Measurements from ENCODE around the gene PTPRE.

Gene PTPRE

GRCh38 chr10:127912607-127913367, 5.9 kb downstream of the PTPRE start:
- no peaks in the 10 kb centered on the region for H3K36me3 ChIP-seq (ENCODE audit: low read depth)
- no peak for ATAC-seq (ENCODE audit: low read depth)

DNA sequence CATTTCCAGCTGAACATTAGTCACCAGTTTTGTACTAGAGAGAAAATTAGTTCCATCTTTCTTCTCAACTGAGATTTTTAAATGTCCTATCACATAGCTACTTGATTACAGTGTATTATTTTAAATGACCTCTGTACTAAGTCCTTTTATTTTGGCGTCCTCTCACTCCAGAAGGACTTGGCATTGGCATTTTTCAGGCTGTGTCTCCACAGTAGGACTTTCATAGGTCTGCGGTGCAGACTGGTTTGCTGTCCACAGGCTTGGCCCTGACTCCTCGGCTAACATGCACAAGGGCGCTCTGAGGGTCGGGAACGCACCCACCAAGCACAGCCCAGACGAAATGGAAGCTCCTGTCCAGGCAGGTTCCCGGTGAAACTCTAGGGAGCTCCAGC, 6.5 kb downstream of the PTPRE start:
- Histone ChIP-seq H3K36me3 (ENCODE audit: low read depth) (no peaks in the 10 kb centered on the region), H3K27ac (ENCODE audit: poor library complexity, severe bottlenecking) (no peak overlapping the region), H3K27me3 (ENCODE audit: insufficient read depth, poor library complexity, severe bottlenecking) (no peaks in the 10 kb centered on the region), H3K4me1 (ENCODE audit: insufficient read depth, poor library complexity, severe bottlenecking) (peaks cover 6% of the 10 kb centered on the region), H3K4me3 (ENCODE audit: severe bottlenecking) (no peak overlapping the region), H3K9me3 (ENCODE audit: severe bottlenecking) (no peaks in the 10 kb centered on the region)
- no peak for DNase-seq (ENCODE audit: low spot score)
- TF ChIP-seq CTCF (IDR thresholded peaks at IDR 0.05; ENCODE audit: poor library complexity, severe bottlenecking), result no peak
- ATAC-seq (ENCODE audit: low read depth), result no peak

More at GRCh38 chr10:127912607-127913367, 5.9 kb downstream of the PTPRE start:
- Histone ChIP-seq H3K4me1 (ENCODE audit: insufficient read depth, poor library complexity, severe bottlenecking) (peaks cover 11% of the 10 kb centered on the region), H3K27me3 (ENCODE audit: insufficient read depth, poor library complexity, severe bottlenecking) (no peaks in the 10 kb centered on the region), H3K4me3 (ENCODE audit: severe bottlenecking) (no peak overlapping the region), H3K9me3 (ENCODE audit: severe bottlenecking) (no peaks in the 10 kb centered on the region), H3K27ac (ENCODE audit: poor library complexity, severe bottlenecking) (no peak overlapping the region)
- no peak for TF ChIP-seq CTCF (IDR thresholded peaks at IDR 0.05; ENCODE audit: poor library complexity, severe bottlenecking)
- DNase-seq (ENCODE audit: low spot score), result no peak

DNA sequence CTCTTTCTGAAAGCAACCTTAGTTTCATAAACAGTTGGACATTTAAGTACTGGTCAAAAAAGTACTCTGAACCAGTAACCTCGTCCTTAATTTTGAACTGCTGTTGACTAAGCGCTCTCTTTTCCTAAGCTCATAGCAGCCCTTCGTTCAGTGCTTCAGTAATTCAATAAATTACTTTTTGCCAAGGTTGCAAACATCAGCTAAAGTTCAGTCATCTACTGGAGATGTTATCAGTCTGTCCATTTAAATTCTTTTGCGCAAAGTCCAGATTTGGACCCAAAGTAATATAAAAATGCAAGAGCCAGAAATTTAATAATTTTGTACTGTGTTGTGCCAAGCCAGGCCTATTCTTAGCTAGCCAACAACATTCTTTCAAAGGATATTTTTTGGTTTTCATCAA, 8.4 kb downstream of the PTPRE start:
- no peak overlapping the region for H3K27ac ChIP-seq (ENCODE audit: poor library complexity, severe bottlenecking)
- no peak for TF ChIP-seq CTCF (IDR thresholded peaks at IDR 0.05; ENCODE audit: poor library complexity, severe bottlenecking)

GRCh38 chr10:127916826-127917225, 9.9 kb downstream of the PTPRE start:
- no peak overlapping the region for H3K27ac ChIP-seq (ENCODE audit: poor library complexity, severe bottlenecking)
- H3K9me3 ChIP-seq (ENCODE audit: severe bottlenecking), result no peaks in the 10 kb centered on the region
- H3K27me3 ChIP-seq (ENCODE audit: insufficient read depth, poor library complexity, severe bottlenecking), result no peaks in the 10 kb centered on the region
- ATAC-seq (ENCODE audit: low read depth) (no peak), DNase-seq (ENCODE audit: low spot score) (no peak)
- H3K4me3 ChIP-seq (ENCODE audit: severe bottlenecking), result no peak overlapping the region
- H3K4me1 ChIP-seq (ENCODE audit: insufficient read depth, poor library complexity, severe bottlenecking), result peaks cover 16% of the 10 kb centered on the region
- H3K36me3 ChIP-seq (ENCODE audit: low read depth), result no peaks in the 10 kb centered on the region
- no peak for TF ChIP-seq CTCF (IDR thresholded peaks at IDR 0.05; ENCODE audit: poor library complexity, severe bottlenecking)

More for the DNA sequence above, 8.4 kb downstream of the PTPRE start:
- DNase-seq (ENCODE audit: low spot score), result no peak
- no peaks in the 10 kb centered on the region for H3K9me3 ChIP-seq (ENCODE audit: severe bottlenecking)
- no peaks in the 10 kb centered on the region for H3K36me3 ChIP-seq (ENCODE audit: low read depth)
- ATAC-seq (ENCODE audit: low read depth), result no peak
- no peaks in the 10 kb centered on the region for H3K27me3 ChIP-seq (ENCODE audit: insufficient read depth, poor library complexity, severe bottlenecking)
- peaks cover 12% of the 10 kb centered on the region for H3K4me1 ChIP-seq (ENCODE audit: insufficient read depth, poor library complexity, severe bottlenecking)
- H3K4me3 ChIP-seq (ENCODE audit: severe bottlenecking), result no peak overlapping the region

DNA sequence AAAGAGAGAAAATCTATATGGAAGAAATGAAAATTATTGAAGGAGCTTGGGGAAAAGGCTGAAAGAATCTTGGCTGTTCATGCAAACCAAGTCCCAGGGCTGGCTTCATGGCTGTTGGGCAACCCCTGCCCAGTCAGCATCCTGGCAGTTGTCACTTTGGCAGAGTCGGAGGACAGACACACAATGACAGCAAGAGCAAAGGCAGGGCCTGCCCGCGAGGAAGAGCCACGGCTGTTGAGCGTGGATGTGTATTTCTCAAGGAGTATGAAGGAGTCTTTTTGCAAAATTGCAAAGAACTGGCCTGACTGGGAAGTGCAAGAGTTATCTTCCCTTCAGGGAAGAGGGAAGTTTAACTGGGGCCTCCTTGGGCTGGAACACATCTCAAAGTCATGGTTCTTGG, 11.7 kb downstream of the PTPRE start:
- H3K4me3 ChIP-seq (ENCODE audit: severe bottlenecking), result no peak overlapping the region
- DNase-seq (ENCODE audit: low spot score), result no peak
- H3K27me3 ChIP-seq (ENCODE audit: insufficient read depth, poor library complexity, severe bottlenecking), result no peaks in the 10 kb centered on the region
- ATAC-seq (ENCODE audit: low read depth), result no peak
- peaks cover 33% of the 10 kb centered on the region for H3K4me1 ChIP-seq (ENCODE audit: insufficient read depth, poor library complexity, severe bottlenecking)
- TF ChIP-seq CTCF (IDR thresholded peaks at IDR 0.05; ENCODE audit: poor library complexity, severe bottlenecking), result no peak
- no peaks in the 10 kb centered on the region for H3K9me3 ChIP-seq (ENCODE audit: severe bottlenecking)
- H3K27ac ChIP-seq (ENCODE audit: poor library complexity, severe bottlenecking), result peak overlapping the region; percentile 79
- no peaks in the 10 kb centered on the region for H3K36me3 ChIP-seq (ENCODE audit: low read depth)
